Measurements from ENCODE around the gene RTN4IP1.
"Not testable (repeated sequence)": the region's sequence is repeated elsewhere in the genome, so short reads cannot be mapped to it uniquely, and the experiment has no call there.

Gene RTN4IP1

GRCh38 chr6:106581468-106581867 lies 47.8 kb downstream of the RTN4IP1 start:
- ATAC-seq = no peak

GRCh38 chr6:106579281-106579680 lies 50.0 kb downstream of the RTN4IP1 start:
- DNase-seq = no peak
- no peak for ATAC-seq

More at GRCh38 chr6:106581468-106581867, 47.8 kb downstream of the RTN4IP1 start:
- no peak for DNase-seq

- no peak for ATAC-seq
- no peak for DNase-seq
Measured at GRCh38 chr6:106574741-106575458, 54.4 kb downstream of the RTN4IP1 start.

- DNase-seq = no peak
Measured at GRCh38 chr6:106572875-106573585, 56.3 kb downstream of the RTN4IP1 start.

GRCh38 chr6:106572436-106572835 lies 56.9 kb downstream of the RTN4IP1 start:
- ATAC-seq (no peak), DNase-seq (no peak)

More at GRCh38 chr6:106572875-106573585, 56.3 kb downstream of the RTN4IP1 start:
- no peak for ATAC-seq

GRCh38 chr6:106569428-106569827 lies 59.9 kb downstream of the RTN4IP1 start:
- DNase-seq (no peak), ATAC-seq (no peak)

GRCh38 chr6:106568530-106568929 lies 60.8 kb downstream of the RTN4IP1 start:
- DNase-seq (no peak), ATAC-seq (no peak)

- no peak for ATAC-seq
- DNase-seq = no peak
Measured at GRCh38 chr6:106564476-106564875, 64.8 kb downstream of the RTN4IP1 start.

- ATAC-seq (no peak), DNase-seq (no peak)
Measured at GRCh38 chr6:106563614-106564013, 65.7 kb downstream of the RTN4IP1 start.

- no peak for ATAC-seq
Measured at GRCh38 chr6:106561686-106562405, 67.5 kb downstream of the RTN4IP1 start.

GRCh38 chr6:106560996-106561685 lies 68.2 kb downstream of the RTN4IP1 start:
- ATAC-seq = peak; percentile 61
- DNase-seq = no peak

More at GRCh38 chr6:106561686-106562405, 67.5 kb downstream of the RTN4IP1 start:
- DNase-seq = no peak

GRCh38 chr6:106559659-106560058 lies 69.6 kb downstream of the RTN4IP1 start:
- ATAC-seq = peak; percentile 40
- DNase-seq = not testable (repeated sequence)

- DNase-seq = no peak
- no peak for ATAC-seq
Measured at GRCh38 chr6:106558364-106558763, 70.9 kb downstream of the RTN4IP1 start.

GRCh38 chr6:106557837-106558236 lies 71.5 kb downstream of the RTN4IP1 start:
- ATAC-seq (no peak), DNase-seq (no peak)

- ATAC-seq = no peak
- DNase-seq = no peak
Measured at GRCh38 chr6:106556368-106556960, 72.8 kb downstream of the RTN4IP1 start.

- no peak for ATAC-seq
Measured at GRCh38 chr6:106555767-106556166, 73.5 kb downstream of the RTN4IP1 start.

GRCh38 chr6:106553440-106553839 lies 75.9 kb downstream of the RTN4IP1 start:
- peak; percentile 21 for DNase-seq
- peak; percentile 84 for ATAC-seq

More at GRCh38 chr6:106555767-106556166, 73.5 kb downstream of the RTN4IP1 start:
- no peak for DNase-seq

- ATAC-seq = no peak
Measured at GRCh38 chr6:106551155-106551554, 78.1 kb downstream of the RTN4IP1 start.

GRCh38 chr6:106549521-106549920 lies 79.8 kb downstream of the RTN4IP1 start:
- no peak for DNase-seq
- no peak for ATAC-seq

More at GRCh38 chr6:106551155-106551554, 78.1 kb downstream of the RTN4IP1 start:
- DNase-seq = no peak

- ATAC-seq, DNase-seq: not testable (repeated sequence)
Measured at GRCh38 chr6:106548926-106549455, 80.3 kb downstream of the RTN4IP1 start.

Data from stimulated activated naive CD8-positive, alpha-beta T cell treated with anti-CD3 and anti-CD28 coated beads, Interleukin-15, Interleukin-2, amounts not matched to agents 100 U/mL and 50 U/mL, for 24 hours (primary cell).